Stimulated activated CD8-positive, alpha-beta memory T cell treated with anti-CD3 and anti-CD28 coated beads, Interleukin-12 subunit alpha, Interleukin-12 subunit beta, amount 100 ng/mL, for 1 hour (primary cell): Measurements from ENCODE around the gene KRTAP6-2.

Experiments used
- DNase-seq: peaks from one replicate; pipeline ENCODE4 v3.0.0-alpha.2; 2020; ENCODE audit warnings: low read depth

KRTAP6-2 gene

DNA sequence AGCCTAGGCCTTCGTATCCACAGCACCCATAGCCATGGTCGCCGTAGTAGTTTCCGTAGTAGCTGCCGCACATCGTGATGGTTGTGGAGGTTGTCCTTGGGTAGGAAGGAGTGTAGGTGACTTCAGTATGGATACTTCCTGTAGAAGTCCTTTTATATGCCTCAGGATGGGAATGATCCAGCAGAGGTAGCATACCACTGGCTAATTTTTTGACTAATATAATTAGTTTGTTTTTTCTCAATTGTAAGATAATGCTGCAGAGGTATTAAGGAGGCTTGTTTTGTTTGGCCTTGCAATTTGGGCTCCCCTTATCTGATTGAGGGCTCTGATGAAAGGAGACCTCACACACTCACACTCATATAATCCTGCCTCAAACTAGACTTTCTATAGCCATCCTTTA, at the start of gene KRTAP6-2:
Gene KRTAP6-2, minus strand, starts transcription at position 101 of the 400 bp plus-strand sequence. Its CDS starts 28 bp downstream, at position 73.
- no peak for DNase-seq

DNA sequence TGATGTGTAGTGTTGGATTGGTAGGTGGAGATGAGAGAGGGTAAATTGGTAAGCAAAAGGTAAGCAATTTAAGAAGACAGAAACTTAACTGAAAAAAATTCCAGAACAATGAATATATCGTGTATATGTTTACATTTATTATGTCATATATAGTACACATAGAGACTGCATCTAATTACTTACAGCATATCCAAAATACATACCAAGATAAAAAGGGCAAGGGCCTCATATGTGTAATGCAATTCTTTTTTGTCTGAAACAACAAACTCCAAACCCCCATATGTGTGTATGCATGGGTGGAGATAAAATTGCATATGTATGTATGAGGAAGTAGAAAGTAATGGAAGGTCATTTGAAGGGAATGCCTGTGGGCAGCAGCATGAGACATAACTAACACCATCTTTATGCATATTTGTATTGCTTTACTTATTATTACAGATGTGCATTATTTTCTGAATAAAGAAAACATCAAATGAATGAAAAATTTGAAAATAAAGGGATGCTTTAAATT, 48.3 kb upstream of the KRTAP6-2 start:
- no peak for DNase-seq

- no peak for DNase-seq
Observed at GRCh38 chr21:30642564-30642963, 43.9 kb upstream of the KRTAP6-2 start, which contains the start of gene KRTAP20-3. KRTAP20-3 (plus strand) TSS chr21:30642864.

- no peak for DNase-seq
Observed at GRCh38 chr21:30638686-30639085, 40.0 kb upstream of the KRTAP6-2 start.

GRCh38 chr21:30634906-30635305, 36.2 kb upstream of the KRTAP6-2 start, which contains the start of gene KRTAP20-2:
KRTAP20-2 (plus strand) TSS chr21:30635206; CDS start chr21:30635264, 58 bp downstream.
- no peak for DNase-seq

- no peak for DNase-seq
Observed at GRCh38 chr21:30629200-30629599, 30.5 kb upstream of the KRTAP6-2 start.

- no peak for DNase-seq
Observed at GRCh38 chr21:30628109-30628508, 29.4 kb upstream of the KRTAP6-2 start.

DNA sequence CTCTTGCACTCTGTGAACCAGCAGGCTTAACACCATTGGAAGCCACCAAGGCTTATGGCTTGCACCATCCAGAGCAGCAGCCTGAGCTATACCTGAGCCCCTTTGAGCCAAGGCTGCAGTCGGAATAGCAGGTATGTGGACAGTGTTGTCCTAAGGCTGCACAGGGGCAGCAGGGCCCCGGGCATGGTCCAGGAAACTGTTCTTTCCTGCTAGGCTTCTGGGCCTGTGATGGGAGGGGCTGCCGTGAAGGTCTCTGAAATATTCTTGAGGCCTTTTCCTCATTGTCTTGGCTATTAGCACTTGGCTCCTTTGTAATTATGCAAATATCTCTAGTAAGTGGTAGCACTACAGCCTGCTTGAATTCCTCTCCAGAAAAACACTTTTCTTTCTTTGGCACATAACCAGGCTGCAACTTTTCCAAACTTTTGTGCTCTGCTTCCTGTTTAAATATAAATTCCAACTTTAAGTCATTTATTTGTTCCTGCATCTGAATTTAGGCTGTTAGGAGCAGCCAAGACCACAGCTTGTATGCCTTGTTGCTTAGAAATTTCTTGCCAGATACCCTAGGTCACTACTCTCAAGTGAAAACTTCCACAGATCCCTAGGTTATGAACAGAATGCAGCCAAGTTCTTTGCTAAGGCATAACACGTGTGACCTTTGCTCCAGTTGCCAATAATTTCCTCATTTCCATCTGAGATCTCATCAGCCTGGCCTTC, 26.9 kb upstream of the KRTAP6-2 start:
- no peak for DNase-seq

- DNase-seq: no peak
Observed at GRCh38 chr21:30623362-30623761, 24.7 kb upstream of the KRTAP6-2 start.

DNA sequence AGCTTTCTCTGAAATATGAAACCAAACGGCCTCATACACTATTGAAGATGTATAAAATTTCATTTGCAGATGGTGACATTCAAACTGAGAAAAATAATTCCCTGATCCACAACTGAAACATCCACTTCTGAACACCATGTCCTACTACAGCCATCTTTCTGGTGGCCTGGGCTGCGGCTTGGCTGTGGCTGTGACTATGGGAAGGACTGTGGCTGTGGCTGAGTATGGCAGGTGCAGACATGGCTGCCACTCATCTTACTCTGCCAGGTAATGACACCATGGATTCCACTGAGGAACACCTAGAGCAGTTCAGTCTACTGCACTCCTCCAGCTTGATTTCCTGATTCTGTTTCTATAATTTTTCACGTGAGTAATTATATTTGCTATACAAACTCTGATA, 21.8 kb upstream of the KRTAP6-2 start, which contains the start of gene KRTAP20-4:
Gene KRTAP20-4, plus strand, starts transcription at position 106 of the 400 bp plus-strand sequence.
- DNase-seq: no peak

DNA sequence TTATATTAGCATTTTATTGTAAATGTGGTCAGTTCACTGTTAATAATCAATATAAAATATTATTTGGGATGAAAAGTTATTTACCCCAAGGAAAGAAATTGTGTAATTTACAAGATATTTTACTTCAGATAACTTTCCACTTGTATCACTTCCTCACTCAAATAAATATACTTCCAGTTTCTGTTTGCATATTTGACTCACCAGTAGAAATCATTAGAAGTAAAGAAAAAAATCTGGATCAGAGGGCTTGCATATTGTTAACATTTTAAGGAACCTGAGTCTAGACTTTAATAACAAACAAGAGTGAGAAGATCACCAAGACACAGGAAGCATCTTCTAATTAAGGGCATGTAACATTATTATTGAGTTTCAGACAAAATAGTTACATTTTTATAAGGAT, 21.4 kb upstream of the KRTAP6-2 start:
- DNase-seq: no peak

DNA sequence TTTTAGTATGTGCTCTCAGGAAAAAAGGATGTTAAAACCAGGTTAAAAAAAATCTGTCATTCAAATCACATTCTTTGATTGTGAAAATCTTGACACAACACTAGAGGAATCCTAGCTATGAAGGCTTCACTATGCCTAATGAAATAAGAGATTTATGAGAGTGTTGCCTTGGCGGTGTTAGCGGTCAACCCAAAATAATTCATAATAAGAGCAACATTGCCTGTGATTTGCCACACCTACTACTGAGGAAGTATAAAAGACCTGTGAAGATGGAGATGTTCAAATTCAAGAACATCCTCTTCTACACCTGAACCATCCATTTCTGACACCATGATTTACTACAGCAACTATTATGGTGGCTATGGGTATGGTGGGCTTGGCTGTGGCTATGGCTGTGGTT, 17.4 kb upstream of the KRTAP6-2 start, which contains the start of gene KRTAP20-1:
Gene KRTAP20-1, plus strand, starts transcription at position 301 of the 400 bp plus-strand sequence. Its CDS starts 30 bp downstream, at position 331.
- DNase-seq: no peak

DNA sequence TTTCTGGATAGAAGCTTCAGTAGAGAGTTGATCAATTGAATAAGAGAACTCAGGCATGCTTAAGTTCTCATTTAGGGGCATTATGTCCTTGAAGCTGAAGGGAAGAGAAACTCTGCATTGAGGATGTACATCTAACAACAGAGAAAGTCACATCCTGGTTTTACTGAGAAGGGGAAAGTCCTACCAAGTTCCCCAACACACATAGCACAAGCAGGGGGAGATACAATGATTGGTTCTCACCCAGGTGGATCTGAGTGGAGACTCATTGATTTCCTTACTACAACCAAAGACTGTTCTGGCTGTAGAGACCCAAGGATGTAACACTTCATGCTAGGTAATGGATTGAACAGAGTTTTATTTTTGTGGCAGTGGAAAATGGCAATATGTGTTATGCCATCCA, 16.5 kb upstream of the KRTAP6-2 start:
- DNase-seq: no peak

GRCh38 chr21:30613836-30614235, 15.1 kb upstream of the KRTAP6-2 start, which contains the start of gene KRTAP6-1:
KRTAP6-1 (minus strand) TSS chr21:30613930; CDS start chr21:30613904, 26 bp downstream.
- no peak for DNase-seq

DNA sequence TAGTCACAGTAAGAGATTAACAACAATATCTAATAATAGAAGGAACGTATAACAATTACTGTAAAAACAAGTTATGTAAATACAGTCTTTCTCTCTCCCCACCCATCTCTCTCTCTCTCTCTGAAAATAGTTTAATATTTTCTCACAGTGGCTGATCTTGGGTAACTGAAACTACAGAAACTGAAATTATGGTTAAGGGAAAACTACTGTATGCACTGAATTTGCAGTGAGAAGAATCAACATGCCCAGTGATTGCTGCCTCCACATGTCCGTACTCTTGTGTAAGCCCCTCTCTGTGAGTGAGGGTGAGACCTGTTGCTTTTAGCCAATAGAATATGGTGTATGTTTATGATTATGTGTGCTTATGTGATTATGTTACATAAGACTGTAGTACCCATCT, 13.4 kb upstream of the KRTAP6-2 start:
- no peak for DNase-seq

DNA sequence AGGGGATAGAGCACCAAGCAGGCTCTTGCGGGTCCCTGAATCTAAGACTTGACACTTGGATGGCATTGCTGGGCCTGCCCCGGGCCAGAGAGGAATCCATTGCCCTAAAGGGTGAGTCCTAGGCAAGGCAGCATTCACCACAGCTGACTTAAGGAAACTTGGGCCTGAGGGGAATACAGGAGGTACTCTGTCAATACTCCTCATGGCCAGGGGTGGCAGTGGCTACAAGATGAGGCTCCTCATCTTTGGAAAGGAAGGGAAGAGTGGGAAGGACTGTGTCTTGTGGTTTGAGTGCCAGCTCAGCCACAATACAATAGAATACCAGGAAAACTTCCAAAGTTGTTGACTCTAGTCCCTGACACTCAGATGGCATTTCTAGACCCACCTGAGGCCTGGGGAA, 7.3 kb upstream of the KRTAP6-2 start:
- DNase-seq: no peak

GRCh38 chr21:30600787-30601186, 2.1 kb upstream of the KRTAP6-2 start, which contains the start of gene KRTAP22-1:
KRTAP22-1 (plus strand) TSS chr21:30601087.
- no peak for DNase-seq

DNA sequence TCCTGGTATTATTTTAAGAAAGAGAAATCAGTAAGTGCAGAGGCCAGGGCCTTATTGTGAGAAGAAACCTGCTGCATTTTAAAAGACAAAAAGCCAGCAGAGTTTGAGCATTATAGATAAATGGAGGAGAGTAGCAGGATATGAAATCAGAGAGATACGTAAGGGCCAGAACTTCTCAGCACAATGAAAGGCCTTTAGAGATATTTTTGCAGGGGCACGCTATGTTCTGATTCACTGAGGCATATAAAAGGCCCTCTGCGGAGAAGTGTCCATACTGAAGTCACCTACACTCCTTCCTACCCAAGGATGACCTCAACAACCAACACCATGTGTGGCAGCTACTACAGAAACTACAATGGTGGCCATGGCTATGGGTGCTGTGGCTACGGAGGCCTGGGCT, 6.6 kb downstream of the KRTAP6-2 start, which contains the start of gene KRTAP6-3:
Gene KRTAP6-3, plus strand, starts transcription at position 301 of the 400 bp plus-strand sequence. Its CDS starts 6 bp downstream, at position 307.
- DNase-seq: no peak

DNA sequence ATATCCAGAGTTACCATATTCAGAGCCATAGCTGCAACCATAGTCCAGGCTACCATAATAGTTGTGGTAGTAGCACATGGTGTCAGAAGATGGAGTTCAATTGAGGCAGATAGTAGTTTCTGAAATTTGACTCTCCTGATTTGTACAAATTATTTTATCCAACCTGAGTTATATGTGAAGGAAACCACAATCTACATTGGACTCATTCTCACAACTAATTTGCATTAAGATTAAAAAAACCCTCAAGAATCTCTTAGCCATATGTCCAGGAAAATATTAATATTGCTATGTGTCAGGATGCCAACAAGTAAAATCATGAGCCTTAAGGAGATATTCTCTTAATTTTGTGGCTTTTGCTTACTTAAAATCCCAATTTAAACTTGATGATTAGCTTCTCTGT, 8.4 kb downstream of the KRTAP6-2 start, which contains the start of gene KRTAP22-2:
Gene KRTAP22-2, minus strand, starts transcription at position 101 of the 400 bp plus-strand sequence.
- no peak for DNase-seq

GRCh38 chr21:30582870-30583269, 15.8 kb downstream of the KRTAP6-2 start:
- no peak for DNase-seq

- no peak for DNase-seq
Observed at GRCh38 chr21:30580132-30580531, 18.6 kb downstream of the KRTAP6-2 start.

DNA sequence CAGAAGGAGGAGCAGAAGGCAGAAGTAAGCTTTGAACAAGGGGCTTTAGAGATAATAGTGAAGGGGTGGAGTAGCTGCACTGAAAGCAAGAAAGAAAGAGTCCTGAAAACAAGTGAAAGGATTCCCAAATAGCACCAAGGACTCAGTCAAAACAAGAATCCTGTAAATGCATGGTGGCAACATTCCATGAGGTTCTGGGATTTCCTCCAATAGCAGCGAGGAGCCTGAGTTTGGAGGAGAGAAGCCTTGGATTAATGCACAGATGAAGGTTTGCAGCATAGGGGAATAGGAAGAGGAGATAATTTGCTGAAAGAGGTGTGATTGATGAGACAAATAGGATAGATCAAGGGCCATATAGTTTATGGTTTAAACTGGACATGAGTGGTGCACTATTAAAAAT, 19.4 kb downstream of the KRTAP6-2 start:
- no peak for DNase-seq

DNA sequence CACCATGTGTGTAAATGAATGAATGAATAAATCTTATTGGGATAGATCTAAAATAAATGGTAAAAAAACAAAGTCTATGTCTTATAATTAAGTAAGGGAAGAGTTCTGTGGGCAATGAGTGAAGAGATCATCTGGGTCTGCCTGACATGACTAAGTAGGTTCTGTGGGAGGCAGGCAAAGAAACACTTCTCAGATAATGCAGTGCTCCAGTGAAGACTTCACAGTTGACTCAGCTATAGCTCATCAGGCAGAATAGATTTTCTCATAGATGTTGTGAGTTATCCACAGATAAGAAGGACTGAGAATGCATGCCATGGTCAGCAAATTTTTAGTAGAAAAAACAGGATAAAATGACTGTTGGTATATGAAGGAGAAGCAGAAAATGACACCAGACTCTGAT, 20.9 kb downstream of the KRTAP6-2 start:
- DNase-seq: no peak
